ENCODE data around the gene ARSB. TPM values are rescaled to one million over a fixed set of nuclear protein-coding genes. Genes with fewer than 3 reads are reported as not detected.

ARSB gene
- total RNA-seq, 1 donor, result 9.7 TPM

GRCh38 chr5:78810098-78810920 is 174.8 kb downstream of the ARSB start:
- no peak for DNase-seq (ENCODE audit: low read depth in 2 of 3, low spot score in 2 of 3)

DNA sequence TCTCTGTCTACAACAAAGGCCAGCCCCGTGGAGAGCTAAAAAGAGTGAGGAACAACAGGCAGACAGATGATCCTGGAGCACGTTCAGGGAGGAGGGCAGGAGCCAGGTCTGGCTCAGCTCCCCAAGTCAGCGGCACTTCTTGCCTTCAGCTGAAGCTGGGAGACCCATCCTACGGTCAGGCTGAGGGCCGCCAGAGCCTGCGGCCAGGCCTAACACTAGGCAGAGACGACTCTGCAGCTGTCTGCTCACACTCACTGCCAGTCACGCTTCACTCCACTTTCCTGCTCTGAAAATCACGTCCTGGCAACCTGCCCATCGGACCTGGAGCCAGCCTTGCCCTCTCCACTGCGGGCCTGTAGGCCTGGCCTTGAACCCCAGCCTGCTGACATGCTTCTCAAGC is 175.7 kb downstream of the ARSB start:
- DNase-seq (ENCODE audit: low read depth in 2 of 3, low spot score in 2 of 3), result no peak

- no peak for DNase-seq (ENCODE audit: low read depth in 2 of 3, low spot score in 2 of 3)
Measured at GRCh38 chr5:78808818-78809217, 176.3 kb downstream of the ARSB start.

DNA sequence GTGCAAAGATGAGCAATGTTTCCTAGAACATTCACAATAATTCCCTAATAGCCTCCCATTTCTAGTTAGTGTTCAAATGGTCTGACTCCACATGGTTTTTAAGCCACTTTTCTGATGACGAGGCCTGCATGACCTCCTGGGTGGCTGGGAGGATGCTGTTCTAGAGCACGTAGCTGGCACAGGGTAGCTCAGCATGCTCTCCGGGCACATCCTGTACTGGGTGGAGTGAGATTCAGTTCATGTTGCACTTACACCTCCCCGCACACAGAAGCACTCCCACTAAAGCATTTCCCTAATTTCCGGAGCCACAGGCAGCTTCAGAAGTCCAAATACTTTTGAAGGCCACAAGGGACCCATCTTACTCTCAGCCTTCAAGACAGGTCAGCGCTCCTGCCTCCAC is 176.7 kb downstream of the ARSB start:
- no peak for DNase-seq (ENCODE audit: low read depth in 2 of 3, low spot score in 2 of 3)

- no peak for DNase-seq (ENCODE audit: low read depth in 2 of 3, low spot score in 2 of 3)
Measured at GRCh38 chr5:78806544-78806943, 178.6 kb downstream of the ARSB start.

GRCh38 chr5:78805474-78806124 is 179.5 kb downstream of the ARSB start:
- DNase-seq (ENCODE audit: low read depth in 2 of 3, low spot score in 2 of 3), result no peak

- no peak for DNase-seq (ENCODE audit: low read depth in 2 of 3, low spot score in 2 of 3)
Measured at GRCh38 chr5:78804995-78805394, 180.1 kb downstream of the ARSB start.

DNA sequence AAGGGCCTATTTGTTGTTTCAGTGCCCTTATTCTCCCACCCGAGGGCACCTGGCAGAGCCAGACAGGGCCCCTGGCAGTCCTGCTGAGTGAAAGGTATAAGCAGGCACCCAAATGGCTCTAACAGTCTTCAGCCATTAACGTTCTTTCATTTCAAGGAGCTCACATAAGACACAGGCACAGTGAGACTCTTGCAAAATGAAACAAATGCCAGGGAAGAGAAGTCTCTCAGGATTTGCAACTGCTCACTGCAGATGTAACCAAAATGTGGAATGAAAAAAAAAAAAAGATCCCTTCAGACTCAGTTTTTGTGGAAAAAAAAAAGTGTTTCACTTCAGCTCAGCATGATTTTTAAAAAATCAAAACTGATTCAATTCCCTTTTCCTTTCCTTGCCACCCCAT is 181.2 kb downstream of the ARSB start:
- DNase-seq (ENCODE audit: low read depth in 2 of 3, low spot score in 2 of 3), result no peak

DNA sequence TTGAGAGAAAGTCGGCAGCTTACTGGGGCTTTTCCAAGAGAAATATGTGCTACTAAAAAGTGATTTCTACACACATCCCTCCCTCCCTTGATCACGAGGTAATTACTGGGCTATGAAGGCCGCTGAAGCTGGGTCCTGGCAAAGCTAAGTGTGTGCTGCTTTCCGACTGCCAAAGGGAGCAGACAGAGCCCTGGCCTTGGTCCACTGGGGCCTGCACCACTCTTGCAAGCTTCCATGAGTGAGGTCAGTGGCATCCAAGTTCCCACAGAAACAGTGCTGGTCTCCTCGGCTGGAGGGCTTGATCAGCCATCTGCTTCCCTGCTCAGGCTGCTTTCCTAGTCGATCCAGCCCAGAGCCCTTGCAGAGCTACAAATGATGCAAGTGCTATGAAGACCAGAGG is 181.8 kb downstream of the ARSB start:
- no peak for DNase-seq (ENCODE audit: low read depth in 2 of 3, low spot score in 2 of 3)

GRCh38 chr5:78801413-78801812 is 183.7 kb downstream of the ARSB start:
- DNase-seq (ENCODE audit: low read depth in 2 of 3, low spot score in 2 of 3), result no peak

- DNase-seq (ENCODE audit: low read depth in 2 of 3, low spot score in 2 of 3), result no peak
Measured at GRCh38 chr5:78799266-78800017, 185.7 kb downstream of the ARSB start.

DNA sequence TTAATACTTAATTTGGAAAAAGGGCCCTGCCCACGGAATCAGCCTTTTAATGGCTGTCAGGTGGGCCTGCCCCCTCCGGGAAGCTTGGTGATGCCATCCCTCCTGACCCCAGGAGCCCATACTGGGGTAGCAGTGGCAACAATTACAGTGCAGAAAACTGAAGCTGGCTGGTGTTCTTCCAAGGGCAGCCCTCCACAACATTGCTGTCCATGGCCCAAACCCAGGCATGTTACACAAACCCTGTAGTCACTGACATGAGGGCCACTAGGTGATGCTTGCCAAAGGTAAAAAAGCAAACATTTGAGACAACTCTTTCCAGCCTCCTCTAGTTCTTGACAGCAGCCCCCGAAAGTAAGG is 186.5 kb downstream of the ARSB start:
- no peak for DNase-seq (ENCODE audit: low read depth in 2 of 3, low spot score in 2 of 3)

DNA sequence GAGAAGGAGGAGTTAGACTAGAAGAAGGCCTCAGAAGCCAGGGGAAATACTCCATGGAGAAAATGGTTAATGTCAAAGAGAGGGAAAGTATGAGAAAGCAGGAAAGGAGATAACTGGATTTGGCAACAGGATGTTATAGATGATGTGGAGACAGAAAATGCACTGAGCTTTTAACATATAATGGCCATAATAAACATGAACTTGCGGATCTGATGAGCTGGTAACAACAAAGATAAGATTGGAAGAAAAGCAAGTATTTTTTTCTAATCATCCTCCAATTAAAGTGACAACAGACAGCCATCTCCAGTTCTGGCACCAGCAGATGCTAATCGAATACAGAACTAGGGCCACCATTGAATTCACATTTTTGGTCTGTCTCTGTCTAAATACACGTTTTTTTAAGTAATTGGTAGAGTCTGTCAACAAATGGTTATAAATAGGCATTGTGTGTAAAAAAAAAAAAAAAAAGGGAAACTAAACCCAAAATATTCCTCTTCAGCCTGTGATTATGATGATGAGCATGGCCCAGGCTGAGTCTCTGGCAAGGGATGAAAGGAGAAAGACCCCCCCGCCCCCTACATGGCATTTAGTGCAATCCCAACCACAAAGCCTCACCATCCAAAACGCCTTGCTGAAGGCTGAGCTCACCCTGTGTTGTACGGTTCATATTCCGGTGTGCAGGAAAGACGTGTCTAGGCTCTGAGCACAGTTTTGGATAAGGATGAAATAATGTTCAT is 187.0 kb downstream of the ARSB start:
- DNase-seq (ENCODE audit: low read depth in 2 of 3, low spot score in 2 of 3), result no peak

- DNase-seq (ENCODE audit: low read depth in 2 of 3, low spot score in 2 of 3), result no peak
Measured at GRCh38 chr5:78795757-78796156, 189.4 kb downstream of the ARSB start.

DNA sequence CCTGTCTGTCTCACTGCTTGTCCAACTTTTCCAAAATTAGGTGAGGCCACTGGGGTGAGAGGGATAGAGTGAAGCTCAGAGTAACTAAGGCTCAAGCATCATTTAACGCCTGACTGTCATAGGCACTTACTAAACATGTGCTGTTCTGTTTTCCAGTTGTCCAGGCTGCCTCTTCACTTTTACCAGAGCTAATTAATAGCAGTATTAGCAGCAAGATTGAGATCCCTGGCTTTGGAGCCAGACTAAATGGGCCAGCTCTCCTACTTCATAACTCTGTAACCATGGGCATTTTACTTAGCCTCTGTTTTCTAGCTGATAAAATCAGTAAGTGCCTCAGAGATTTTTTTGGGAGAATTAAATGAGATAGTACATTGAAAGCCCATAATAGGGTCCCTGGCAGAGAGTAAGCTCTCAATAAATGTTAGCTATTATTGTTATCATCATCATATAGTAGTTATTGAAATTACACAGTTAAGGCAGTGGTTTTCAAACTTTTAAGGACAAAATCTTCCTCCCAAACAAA is 190.4 kb downstream of the ARSB start:
- no peak for DNase-seq (ENCODE audit: low read depth in 2 of 3, low spot score in 2 of 3)

- no peak for DNase-seq (ENCODE audit: low read depth in 2 of 3, low spot score in 2 of 3)
Measured at GRCh38 chr5:78793907-78794662, 191.0 kb downstream of the ARSB start.

DNA sequence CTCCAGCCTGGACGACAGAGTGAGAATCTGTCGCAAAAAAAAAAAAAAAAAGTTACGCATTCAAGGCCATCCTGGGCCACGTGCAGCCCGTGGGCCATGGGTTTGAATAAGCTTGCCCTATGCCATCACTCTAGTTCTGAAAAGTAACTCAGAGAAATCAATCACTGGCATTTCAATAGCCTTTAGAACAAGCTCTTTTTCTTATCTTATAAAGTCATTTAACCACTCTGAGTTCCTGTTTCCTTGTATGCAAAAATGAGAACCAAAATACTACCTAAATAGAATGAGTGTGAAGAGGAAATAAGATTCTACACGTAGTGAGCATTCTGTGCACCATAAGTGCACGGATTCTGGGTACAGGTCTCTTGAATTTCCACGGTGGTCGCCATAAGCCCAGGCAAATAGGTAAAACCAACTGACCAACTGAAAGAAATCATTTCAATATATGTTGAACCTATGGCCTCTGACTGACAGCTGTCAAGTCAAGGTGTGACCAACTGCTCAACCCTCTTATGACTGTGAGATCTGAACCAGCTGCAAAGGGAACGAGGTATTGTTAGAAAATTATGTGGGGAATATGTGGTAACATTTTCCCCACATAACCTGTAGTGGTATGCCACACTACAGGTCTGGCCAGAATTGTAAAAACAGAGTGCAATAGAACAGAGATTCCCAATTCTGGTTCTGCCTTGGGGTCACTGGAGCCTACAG is 192.6 kb downstream of the ARSB start:
- DNase-seq (ENCODE audit: low read depth in 2 of 3, low spot score in 2 of 3), result peak in 1 of 3 donors; percentile 60

GRCh38 chr5:78791501-78792100 is 193.5 kb downstream of the ARSB start:
- no peak for DNase-seq (ENCODE audit: low read depth in 2 of 3, low spot score in 2 of 3)

DNA sequence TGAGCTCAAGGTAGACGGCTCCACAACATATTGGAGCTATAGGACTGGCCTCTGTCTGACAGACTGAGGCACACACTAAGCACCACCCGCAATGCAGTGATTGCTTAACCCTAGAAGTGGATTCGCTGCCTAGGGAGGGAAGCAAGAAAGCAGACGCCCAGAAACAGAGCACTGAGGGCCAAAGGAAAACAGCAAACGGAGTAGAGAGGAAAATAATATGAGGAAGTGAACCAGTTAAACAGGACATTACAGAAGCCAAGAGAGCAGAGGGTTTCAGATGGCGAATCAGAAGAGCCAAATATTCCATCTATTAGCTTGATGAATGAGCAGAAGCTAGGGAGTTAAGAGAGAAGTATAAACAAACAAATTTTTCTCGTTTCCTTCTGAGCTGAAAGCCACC is 197.3 kb downstream of the ARSB start:
- DNase-seq (ENCODE audit: low read depth in 2 of 3, low spot score in 2 of 3), result no peak
